Cardiac muscle cell (in vitro differentiated cells and primary cell): ENCODE results near the gene RERE. TPM values are rescaled to one million over a fixed set of nuclear protein-coding genes. Genes with fewer than 3 reads are reported as not detected.

Experiments
- DNase-seq, 2 donors: peaks; one replicate each; pipeline versions ENCODE4 v3.0.0 to v3.0.0-alpha.2; 2010 to 2017; ENCODE audit warnings: low read depth in 1 of 2, low spot score in 1 of 2
- H3K27ac ChIP-seq: fragments of 200-600 bp; sonication (generic); 2 replicates; pipeline ENCODE4 v1.5.1; 2016
- H3K27me3 ChIP-seq: fragments of 200-600 bp; sonication (generic); 2 replicates; pipeline ENCODE4 v1.6.0; 2016; ENCODE audit warnings: control low read depth
- H3K36me3 ChIP-seq: fragments of 200-600 bp; sonication (generic); 2 replicates; pipeline ENCODE4 v1.5.1; 2016; ENCODE audit warnings: control low read depth
- H3K4me1 ChIP-seq: fragments of 200-600 bp; sonication (generic); 2 replicates; pipeline ENCODE4 v1.8.1; 2017; ENCODE audit warnings: low read depth, mild to moderate bottlenecking, mixed run types
- H3K4me3 ChIP-seq: fragments of 200-600 bp; sonication (generic); 2 replicates; pipeline ENCODE4 v1.5.1; 2016; ENCODE audit warnings: mild to moderate bottlenecking
- H3K9me3 ChIP-seq: fragments of 200-600 bp; sonication (generic); 2 replicates; pipeline ENCODE4 v1.5.1; 2017; ENCODE audit warnings: low read depth, mild to moderate bottlenecking, control low read depth
- CTCF ChIP-seq: IDR thresholded peaks from 2 replicates; pipeline ENCODE4 v1.5.1; 2012; ENCODE audit warnings: low read depth, mild to moderate bottlenecking, low read length
- polyA plus RNA-seq: library from polyadenylated mRNA; unstranded; fragments of >200 nt; fragmentation: Nextera tagmentation; extraction: Ambion mirVana; gene quantifications from 2 replicates; pipeline ENCODE4 v1.2.1, GENCODE V29; 2016
- total RNA-seq: library from RNA; depleted of rRNA; stranded (reverse); fragments of >200 nt; gene quantifications from 2 replicates; pipeline ENCODE4 v1.2.3, GENCODE V29; 2016

The RERE gene
- total and polyA plus RNA-seq, 2 experiments from 2014 or later, result 72.5 to 81.0 TPM

GRCh38 chr1:8364528-8365442, 452.7 kb downstream of the RERE start:
- H3K9me3 ChIP-seq, result no peaks in the 10 kb centered on the region
- H3K36me3 ChIP-seq, result peaks cover 28% of the 10 kb centered on the region
- H3K4me1 ChIP-seq, result peaks cover 38% of the 10 kb centered on the region
- H3K4me3 ChIP-seq, result no peak overlapping the region
- peak overlapping the region; percentile 30 for H3K27ac ChIP-seq
- H3K27me3 ChIP-seq, result no peaks in the 10 kb centered on the region
- no peak for DNase-seq
- no peak for TF ChIP-seq CTCF

GRCh38 chr1:8363767-8364301, 453.6 kb downstream of the RERE start:
- no peak for TF ChIP-seq CTCF
- Histone ChIP-seq H3K27me3 (no peaks in the 10 kb centered on the region), H3K4me3 (no peak overlapping the region), H3K27ac (peak overlapping the region; percentile 30), H3K9me3 (no peaks in the 10 kb centered on the region), H3K36me3 (peaks cover 33% of the 10 kb centered on the region), H3K4me1 (peaks cover 30% of the 10 kb centered on the region)
- no peak for DNase-seq

- Histone ChIP-seq H3K4me1 (peaks cover 25% of the 10 kb centered on the region), H3K27me3 (no peaks in the 10 kb centered on the region), H3K9me3 (no peaks in the 10 kb centered on the region), H3K36me3 (peaks cover 36% of the 10 kb centered on the region), H3K27ac (peak overlapping the region; percentile 30), H3K4me3 (no peak overlapping the region)
- no peak for TF ChIP-seq CTCF
- DNase-seq, result no peak
Observed at GRCh38 chr1:8363186-8363766, 454.2 kb downstream of the RERE start.

- Histone ChIP-seq H3K4me1 (peaks cover 19% of the 10 kb centered on the region), H3K4me3 (no peak overlapping the region), H3K9me3 (no peaks in the 10 kb centered on the region), H3K36me3 (peaks cover 42% of the 10 kb centered on the region), H3K27me3 (no peaks in the 10 kb centered on the region), H3K27ac (peak overlapping the region; percentile 30)
- TF ChIP-seq CTCF, result no peak
- DNase-seq, result no peak
Observed at GRCh38 chr1:8362701-8363101, 454.7 kb downstream of the RERE start.

- Histone ChIP-seq H3K4me3 (no peak overlapping the region), H3K36me3 (peaks cover 50% of the 10 kb centered on the region), H3K27ac (no peak overlapping the region), H3K9me3 (no peaks in the 10 kb centered on the region), H3K27me3 (no peaks in the 10 kb centered on the region), H3K4me1 (peaks cover 6% of the 10 kb centered on the region)
- DNase-seq, result no peak
- no peak for TF ChIP-seq CTCF
Observed at GRCh38 chr1:8361198-8361849, 456.1 kb downstream of the RERE start.
